Measurements from ENCODE around the gene SYT2.

GRCh38 chr1:202577381-202577780 lies 132.9 kb downstream of the SYT2 start:
- no peak for TF ChIP-seq POLR2A (IDR thresholded peaks at IDR 0.05; ENCODE audit: low read length)
- TF ChIP-seq GATA1 (IDR thresholded peaks at IDR 0.05; ENCODE audit: low read depth, low read length), result no peak

All from erythroblast (primary cell).